Testis (tissue), 2 donors: ENCODE data around the gene FCN2.

Source experiments
- POLR2A ChIP-seq: fragments of 450-650 bp; IDR thresholded peaks from one replicate; pipeline ENCODE4 v1.6.1; 2017; ENCODE audit warnings: antibody characterized with exemption, mild to moderate bottlenecking, moderate library complexity
- TF ChIP-seq, protein P1 (sequence below), 3 experiments: fragments of 450-650 bp in 2 of 3; fragments of 200-600 bp in 1 of 3; sonication (generic) in 1 of 3; IDR thresholded peaks; one replicate each; pipeline ENCODE4 v1.5.1; 2016 to 2019; ENCODE audit warnings: antibody characterized with exemption in 3 of 3, mild to moderate bottlenecking in 2 of 3, moderate library complexity in 1 of 3

- TF ChIP-seq, protein P1, sequence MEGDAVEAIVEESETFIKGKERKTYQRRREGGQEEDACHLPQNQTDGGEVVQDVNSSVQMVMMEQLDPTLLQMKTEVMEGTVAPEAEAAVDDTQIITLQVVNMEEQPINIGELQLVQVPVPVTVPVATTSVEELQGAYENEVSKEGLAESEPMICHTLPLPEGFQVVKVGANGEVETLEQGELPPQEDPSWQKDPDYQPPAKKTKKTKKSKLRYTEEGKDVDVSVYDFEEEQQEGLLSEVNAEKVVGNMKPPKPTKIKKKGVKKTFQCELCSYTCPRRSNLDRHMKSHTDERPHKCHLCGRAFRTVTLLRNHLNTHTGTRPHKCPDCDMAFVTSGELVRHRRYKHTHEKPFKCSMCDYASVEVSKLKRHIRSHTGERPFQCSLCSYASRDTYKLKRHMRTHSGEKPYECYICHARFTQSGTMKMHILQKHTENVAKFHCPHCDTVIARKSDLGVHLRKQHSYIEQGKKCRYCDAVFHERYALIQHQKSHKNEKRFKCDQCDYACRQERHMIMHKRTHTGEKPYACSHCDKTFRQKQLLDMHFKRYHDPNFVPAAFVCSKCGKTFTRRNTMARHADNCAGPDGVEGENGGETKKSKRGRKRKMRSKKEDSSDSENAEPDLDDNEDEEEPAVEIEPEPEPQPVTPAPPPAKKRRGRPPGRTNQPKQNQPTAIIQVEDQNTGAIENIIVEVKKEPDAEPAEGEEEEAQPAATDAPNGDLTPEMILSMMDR (IDR thresholded peaks at IDR 0.05): no peak
- TF ChIP-seq POLR2A: no peak
These were observed 17.1 kb downstream of the FCN2 start for GRCh38 chr9:134897584-134898170.
